Measurements from ENCODE around the gene DSTYK.

GRCh38 chr1:205168291-205168690 lies 43.2 kb downstream of the DSTYK start:
- TF ChIP-seq CTCF (IDR thresholded peaks at IDR 0.05) (no peak), POLR2A (IDR thresholded peaks at IDR 0.05) (no peak)

Data from heart left ventricle (tissue), 13 donors.